Osteoblast (primary cell): ENCODE data around the gene BEND6. TPM values are rescaled to one million over a fixed set of nuclear protein-coding genes. Genes with fewer than 3 reads are reported as not detected.
A peak's percentile ranks its signal among the peaks of the same experiment; 100 is the strongest.

Experiments used
- DNase-seq: peaks from one replicate; pipeline ENCODE4 v3.0.0; 2011; ENCODE audit warnings: low spot score, mixed read lengths; ENCODE audit not compliant: insufficient read length; ENCODE audit errors: missing footprints
- H2AFZ ChIP-seq: 2 replicates; pipeline ENCODE4 v1.6.0; 2011; ENCODE audit warnings: mild to moderate bottlenecking, low read length
- H3K27ac ChIP-seq: 2 replicates; pipeline ENCODE4 v1.5.1; 2011; ENCODE audit warnings: mild to moderate bottlenecking, low read depth, low read length, moderate library complexity
- H3K27me3 ChIP-seq: 2 replicates; pipeline ENCODE4 v1.6.0; 2012; ENCODE audit warnings: mild to moderate bottlenecking, control low read depth, inconsistent platforms, low read length, moderate library complexity; ENCODE audit not compliant: insufficient read depth
- H3K36me3 ChIP-seq: 2 replicates; pipeline ENCODE4 v1.5.1; 2011; ENCODE audit warnings: mild to moderate bottlenecking, low read length, control low read depth, moderate library complexity; ENCODE audit not compliant: insufficient read depth
- H3K4me1 ChIP-seq: 2 replicates; pipeline ENCODE4 v1.5.1; 2011; ENCODE audit warnings: mild to moderate bottlenecking, low read length, control low read depth, moderate library complexity; ENCODE audit not compliant: insufficient read depth
- H3K4me2 ChIP-seq: 2 replicates; pipeline ENCODE4 v1.6.0; 2011; ENCODE audit warnings: mild to moderate bottlenecking, low read length; ENCODE audit not compliant: insufficient read depth
- H3K4me3 ChIP-seq: fragments of 200-600 bp; sonication (generic); 3 replicates; pipeline ENCODE4 v1.5.1; 2012; ENCODE audit warnings: mild to moderate bottlenecking, low read length, inconsistent platforms; ENCODE audit not compliant: insufficient read depth
- H3K79me2 ChIP-seq: 2 replicates; pipeline ENCODE4 v1.6.0; 2012; ENCODE audit warnings: mild to moderate bottlenecking, low read length, control low read depth, inconsistent platforms; ENCODE audit not compliant: insufficient read depth
- H3K9me3 ChIP-seq: 2 replicates; pipeline ENCODE4 v1.5.1; 2011; ENCODE audit warnings: low read depth, low read length, control low read depth
- H4K20me1 ChIP-seq: 2 replicates; pipeline ENCODE4 v1.6.0; 2012; ENCODE audit warnings: mild to moderate bottlenecking, low read length, control low read depth; ENCODE audit not compliant: insufficient read depth
- CTCF ChIP-seq: IDR thresholded peaks from 2 replicates; pipeline ENCODE4 v1.5.1; 2011; ENCODE audit warnings: mild to moderate bottlenecking, low read depth, low read length, moderate library complexity; ENCODE audit errors: extremely low read depth
- total RNA-seq: library from RNA; depleted of rRNA; stranded (reverse); fragments of >200 nt; gene quantifications from 2 replicates; pipeline ENCODE4 v1.2.3, GENCODE V29; 2012

Gene BEND6
- total RNA-seq, 1 donor: 22.4 TPM

GRCh38 chr6:56949925-56950495 lies 4.9 kb upstream of the BEND6 start:
- Histone ChIP-seq H3K9me3 (no peaks in the 10 kb centered on the region), H3K4me1 (peaks cover 52% of the 10 kb centered on the region), H2AFZ (no peak overlapping the region), H3K36me3 (peaks cover 17% of the 10 kb centered on the region), H3K4me2 (peak overlapping the region; percentile 42), H3K27me3 (no peaks in the 10 kb centered on the region), H3K27ac (peak overlapping the region; percentile 77), H3K4me3 (no peak overlapping the region), H3K79me2 (peaks cover 34% of the 10 kb centered on the region), H4K20me1 (peaks cover 2% of the 10 kb centered on the region)
- TF ChIP-seq CTCF: no peak
- DNase-seq: no peak

DNA sequence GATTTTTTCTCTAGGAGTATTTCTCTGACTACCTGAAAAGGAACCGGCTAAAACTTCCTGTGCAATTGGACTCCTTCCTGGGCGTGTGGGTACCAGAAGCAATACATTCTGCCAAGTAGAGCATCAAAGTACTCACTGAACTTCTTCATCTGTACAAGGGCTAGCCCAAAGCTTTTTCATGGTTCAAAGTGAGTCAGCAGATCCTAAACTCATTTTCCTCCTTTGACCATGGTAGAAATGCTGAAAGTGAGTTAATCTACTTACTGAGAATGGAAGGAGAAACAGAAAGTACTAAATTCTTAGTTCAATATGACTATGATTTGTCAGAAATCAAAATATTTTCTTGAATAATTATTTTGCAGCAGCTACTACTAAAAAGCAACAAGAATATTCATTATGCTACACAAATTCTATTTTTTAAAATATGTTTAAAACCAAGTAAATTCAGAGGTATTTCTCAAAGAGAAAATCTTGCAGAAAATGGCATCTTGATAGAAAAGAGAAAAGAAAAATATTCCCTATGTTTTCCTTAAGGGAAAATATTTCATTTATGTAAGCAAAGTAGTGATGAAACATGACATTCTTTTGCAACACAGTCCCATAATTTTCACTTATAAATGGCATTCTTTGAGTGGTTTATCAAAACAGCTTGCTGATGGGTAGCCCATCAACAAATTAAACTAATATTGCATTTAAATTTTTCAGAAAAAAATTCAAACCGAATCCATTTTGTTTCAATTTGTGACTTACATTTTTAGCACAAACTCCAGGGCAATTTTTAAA lies 3.7 kb upstream of the BEND6 start:
- H3K27me3 ChIP-seq: no peaks in the 10 kb centered on the region
- no peak for DNase-seq
- no peak overlapping the region for H3K4me3 ChIP-seq
- peaks cover 36% of the 10 kb centered on the region for H3K79me2 ChIP-seq
- H3K9me3 ChIP-seq: no peaks in the 10 kb centered on the region
- peaks cover 14% of the 10 kb centered on the region for H3K36me3 ChIP-seq
- no peak overlapping the region for H2AFZ ChIP-seq
- peaks cover 2% of the 10 kb centered on the region for H4K20me1 ChIP-seq
- H3K4me2 ChIP-seq: peak overlapping the region; percentile 42
- peaks cover 58% of the 10 kb centered on the region for H3K4me1 ChIP-seq
- peak overlapping the region; percentile 77 for H3K27ac ChIP-seq
- no peak for TF ChIP-seq CTCF

DNA sequence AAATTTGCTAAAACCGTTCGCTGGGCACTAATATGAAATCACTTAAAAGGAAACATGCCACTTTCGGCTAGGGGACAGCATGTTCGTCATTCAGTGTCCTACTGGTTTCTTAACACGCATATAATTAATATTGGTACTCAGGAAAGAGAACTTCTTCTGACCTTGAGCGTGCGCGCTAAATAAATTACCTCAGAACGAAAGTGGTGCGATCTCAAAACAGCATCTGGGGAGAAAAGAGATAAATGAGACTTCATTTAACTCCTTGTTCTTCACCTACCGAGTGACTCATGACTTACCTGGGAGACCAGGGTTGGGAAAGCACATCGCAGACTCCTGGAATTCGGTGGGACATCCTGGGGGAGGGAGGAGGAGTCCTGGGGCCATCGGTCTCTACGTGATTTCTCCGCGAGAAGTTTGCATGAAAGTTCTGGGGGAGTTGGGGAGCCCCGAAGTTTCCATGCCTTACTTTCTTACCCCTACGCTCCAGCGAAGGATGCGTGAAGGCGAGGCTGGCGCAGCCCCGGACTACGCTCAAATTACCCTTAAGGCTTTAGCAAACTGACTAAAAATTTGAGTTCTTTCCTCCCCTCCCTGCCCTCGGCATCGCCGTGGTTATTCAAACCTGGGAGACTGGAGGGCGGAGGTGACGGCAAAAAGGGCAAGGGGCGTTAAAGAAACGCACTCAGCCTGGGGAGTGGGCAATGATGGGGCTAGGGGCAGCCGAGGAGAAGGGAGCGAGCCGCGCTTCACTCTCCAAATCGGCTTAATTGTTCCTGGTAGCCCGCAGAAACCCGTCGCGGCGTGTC lies 1.1 kb upstream of the BEND6 start:
- Histone ChIP-seq H3K4me2 (peak overlapping the region; percentile 96), H3K9me3 (no peaks in the 10 kb centered on the region), H3K36me3 (peaks cover 4% of the 10 kb centered on the region), H2AFZ (peak overlapping the region; percentile 89), H3K79me2 (peaks cover 38% of the 10 kb centered on the region), H4K20me1 (peaks cover 2% of the 10 kb centered on the region), H3K4me1 (peaks cover 57% of the 10 kb centered on the region), H3K4me3 (peak overlapping the region; percentile 93), H3K27ac (peak overlapping the region; percentile 92), H3K27me3 (no peaks in the 10 kb centered on the region)
- DNase-seq: no peak
- TF ChIP-seq CTCF: no peak
